Keratinocyte (primary cell): Measurements from ENCODE around the gene KSR1. TPM values are rescaled to one million over a fixed set of nuclear protein-coding genes. Genes with fewer than 3 reads are reported as not detected.

ENCODE experiments used
- DNase-seq: peaks from one replicate; pipeline ENCODE4 v3.0.0-alpha.2; 2011; ENCODE audit warnings: low read depth, missing footprints, low spot score
- FAIRE-seq: peaks from 2 replicates; lab custom pipeline; 2011; peaks lifted over from hg19 to GRCh38; lab: Jason Lieb, UNC
- H2AFZ ChIP-seq: 2 replicates; pipeline ENCODE4 v1.6.0; 2012; ENCODE audit warnings: low read length, control low read depth, inconsistent platforms; ENCODE audit not compliant: control insufficient read depth
- H3K27ac ChIP-seq: 2 replicates; pipeline ENCODE4 v1.5.1; 2011; ENCODE audit warnings: low read length; ENCODE audit not compliant: control insufficient read depth, insufficient read depth
- H3K27me3 ChIP-seq: 3 replicates; pipeline ENCODE4 v1.6.0; 2011; ENCODE audit warnings: low read length; ENCODE audit not compliant: control insufficient read depth, insufficient read depth; ENCODE audit errors: extremely low read depth
- H3K36me3 ChIP-seq, 2 experiments: 2 replicates in 1 of 2; 3 replicates in 1 of 2; pipeline ENCODE4 v1.5.1; 2011; ENCODE audit warnings: low read length in 2 of 2, mild to moderate bottlenecking in 1 of 2; ENCODE audit not compliant: control insufficient read depth in 2 of 2, insufficient read depth in 2 of 2; ENCODE audit errors: extremely low read depth in 1 of 2
- H3K4me1 ChIP-seq: 3 replicates; pipeline ENCODE4 v1.5.1; 2011; ENCODE audit warnings: low read length; ENCODE audit not compliant: control insufficient read depth, insufficient read depth; ENCODE audit errors: extremely low read depth
- H3K4me2 ChIP-seq: 3 replicates; pipeline ENCODE4 v1.6.0; 2011; ENCODE audit warnings: low read depth, low read length; ENCODE audit not compliant: control insufficient read depth, insufficient read depth; ENCODE audit errors: extremely low read depth
- H3K4me3 ChIP-seq, 3 experiments: fragments of 200-600 bp in 1 of 3; sonication (generic) in 1 of 3; 2 replicates in 2 of 3; 3 replicates in 1 of 3; pipeline ENCODE4 v1.5.1; 2011 to 2016; ENCODE audit warnings: low read length in 3 of 3, mild to moderate bottlenecking in 3 of 3, control low read depth in 2 of 3, inconsistent platforms in 1 of 3, low read depth in 1 of 3, mixed read lengths in 1 of 3, mixed run types in 1 of 3, moderate library complexity in 1 of 3; ENCODE audit not compliant: control insufficient read depth in 2 of 3, insufficient read depth in 2 of 3; ENCODE audit errors: extremely low read depth in 1 of 3
- H3K79me2 ChIP-seq: 2 replicates; pipeline ENCODE4 v1.6.0; 2012; ENCODE audit warnings: low read length; ENCODE audit not compliant: control insufficient read depth, insufficient read depth
- H3K9ac ChIP-seq: 3 replicates; pipeline ENCODE4 v1.6.0; 2011; ENCODE audit warnings: low read length; ENCODE audit not compliant: control insufficient read depth, insufficient read depth; ENCODE audit errors: extremely low read depth
- H3K9me1 ChIP-seq: 3 replicates; pipeline ENCODE4 v1.6.0; 2011; ENCODE audit warnings: low read length; ENCODE audit not compliant: control insufficient read depth, insufficient read depth; ENCODE audit errors: extremely low read depth
- H3K9me3 ChIP-seq: 2 replicates; pipeline ENCODE4 v1.5.1; 2012; ENCODE audit warnings: low read depth, low read length; ENCODE audit not compliant: control insufficient read depth
- H4K20me1 ChIP-seq: 3 replicates; pipeline ENCODE4 v1.6.0; 2011; ENCODE audit warnings: low read length; ENCODE audit not compliant: control insufficient read depth, insufficient read depth; ENCODE audit errors: extremely low read depth
- CTCF ChIP-seq, 3 experiments: IDR thresholded peaks in 1 of 3; conservative IDR thresholded peaks in 1 of 3; optimal IDR thresholded peaks in 1 of 3; 2 replicates in 2 of 3; 3 replicates in 1 of 3; pipeline versions ENCODE3 to v1.5.1; 2011; ENCODE audit warnings: low read length in 3 of 3, mild to moderate bottlenecking in 3 of 3, moderate library complexity in 2 of 3, control low read depth in 1 of 3, inconsistent platforms in 1 of 3; ENCODE audit not compliant: insufficient read depth in 2 of 3; ENCODE audit errors: extremely low read depth in 1 of 3
- EZH2 ChIP-seq: IDR thresholded peaks from one replicate; pipeline ENCODE4 v1.6.1; 2012; ENCODE audit warnings: inconsistent platforms, mild to moderate bottlenecking, low read length, moderate library complexity
- dilution Hi-C: fragments of 300-500 bp; cut with MboI; formaldehyde crosslinking; loops from one replicate; pipeline ENCODE4 v1.7.0; 2020; ENCODE audit warnings: low sequenced_read_pairs; ENCODE audit not compliant: extremely low pct_ligation_motif_present
- polyA plus RNA-seq, 5 experiments: library from polyadenylated mRNA; depleted of rRNA in 3 of 5; stranded (reverse) in 3 of 5; stranded (forward) in 1 of 5; unstranded in 1 of 5; fragments of >200 nt; gene quantifications; 1 replicate in 1 of 5; 2 replicates in 3 of 5; 3 replicates in 1 of 5; pipeline versions ENCODE4 v1.2.1 to v1.2.3, GENCODE V29; 2011 to 2012; ENCODE audit warnings: missing spikeins in 2 of 5, low read depth in 1 of 5, low replicate concordance in 1 of 5

KSR1 gene
- polyA plus RNA-seq, 1 donor (not counting 4 experiments of a cell fraction or from before 2014, with no cell fraction given): 1.3 TPM

DNA sequence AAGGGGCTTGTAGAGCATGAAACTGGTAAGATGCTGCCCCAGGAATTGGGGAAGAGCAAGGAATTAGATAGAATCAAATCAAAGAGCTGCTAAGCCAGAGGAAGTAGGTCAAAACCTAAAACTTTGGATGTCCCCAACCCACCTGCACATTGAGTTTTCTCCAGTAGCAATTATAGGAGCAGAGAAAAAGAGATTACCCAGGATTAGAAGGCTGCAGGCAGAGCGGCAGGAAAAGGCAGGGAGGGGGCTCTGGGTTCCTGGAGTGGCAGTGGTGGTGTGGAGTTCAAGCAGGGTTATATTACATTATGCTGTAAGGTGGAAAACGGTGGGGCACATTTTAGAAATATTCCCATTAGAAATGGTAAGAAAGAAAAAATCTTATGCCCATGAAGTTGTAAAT lies 68.3 kb downstream of the KSR1 start:
- Histone ChIP-seq H3K4me3 (no peak overlapping the region), H3K9ac (no peak overlapping the region), H3K36me3 (no peaks in the 10 kb centered on the region), H3K9me1 (no peaks in the 10 kb centered on the region), H3K27me3 (no peaks in the 10 kb centered on the region), H3K4me1 (no peaks in the 10 kb centered on the region), H2AFZ (no peak overlapping the region), H3K79me2 (no peaks in the 10 kb centered on the region), H3K4me2 (no peak overlapping the region), H4K20me1 (no peaks in the 10 kb centered on the region), H3K27ac (no peak overlapping the region), H3K9me3 (no peaks in the 10 kb centered on the region)
- no peak for DNase-seq
- FAIRE-seq: no peak
- TF ChIP-seq EZH2: no peak
- no peak for TF ChIP-seq CTCF (optimal IDR thresholded peaks at IDR 0.05 in 1 of 3, IDR thresholded peaks at IDR 0.05 in 1 of 3, conservative IDR thresholded peaks at IDR 0.05 in 1 of 3; ENCODE audit: extremely low read depth in 1 of 3, insufficient read depth in 2 of 3, low read length in 3 of 3)
- dilution Hi-C loops: no loop called here

DNA sequence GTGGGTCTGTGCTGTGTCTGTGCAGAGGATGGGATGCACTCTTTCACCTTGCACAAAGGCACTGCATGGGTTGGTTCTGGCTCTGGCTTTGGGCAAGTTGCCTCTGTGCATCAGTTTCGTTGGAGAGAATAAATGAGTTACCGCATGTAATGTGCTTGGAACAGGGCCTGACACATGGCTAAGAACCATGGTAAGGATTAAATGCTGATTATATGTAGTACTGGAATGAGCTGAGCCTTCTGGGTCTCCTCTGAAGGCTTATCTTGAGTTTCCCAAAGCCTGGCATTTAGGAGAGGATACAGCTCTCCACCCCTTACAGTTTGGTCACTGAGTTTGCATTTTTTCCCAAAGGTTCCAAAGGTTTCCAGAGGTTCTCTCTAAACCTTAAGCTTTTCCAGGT lies 69.1 kb downstream of the KSR1 start:
- H3K4me2 ChIP-seq: no peak overlapping the region
- H3K9me3 ChIP-seq: no peaks in the 10 kb centered on the region
- no peaks in the 10 kb centered on the region for H3K79me2 ChIP-seq
- no peaks in the 10 kb centered on the region for H3K9me1 ChIP-seq
- TF ChIP-seq EZH2 (no peak), CTCF (optimal IDR thresholded peaks at IDR 0.05 in 1 of 3, IDR thresholded peaks at IDR 0.05 in 1 of 3, conservative IDR thresholded peaks at IDR 0.05 in 1 of 3; ENCODE audit: extremely low read depth in 1 of 3, insufficient read depth in 2 of 3, low read length in 3 of 3) (no peak)
- no peak for FAIRE-seq
- H3K36me3 ChIP-seq: no peaks in the 10 kb centered on the region
- H2AFZ ChIP-seq: no peak overlapping the region
- no peak for DNase-seq
- no peak overlapping the region for H3K27ac ChIP-seq
- no peak overlapping the region for H3K9ac ChIP-seq
- H4K20me1 ChIP-seq: no peaks in the 10 kb centered on the region
- no peaks in the 10 kb centered on the region for H3K4me1 ChIP-seq
- dilution Hi-C loops: no loop called here
- no peaks in the 10 kb centered on the region for H3K27me3 ChIP-seq
- H3K4me3 ChIP-seq: no peak overlapping the region
